HG02678 (cell line): ENCODE results near the gene ICOS.
A peak's percentile ranks its signal among the peaks of the same experiment; 100 is the strongest.
"Not testable (repeated sequence)": the region's sequence is repeated elsewhere in the genome, so short reads cannot be mapped to it uniquely, and the experiment has no call there.

Source experiments
- ATAC-seq: cut with Tn5 transposase; IDR thresholded peaks from one replicate; pipeline ENCODE4 v1.9.1; 2021; ENCODE audit warnings: mild to moderate bottlenecking, moderate library complexity; ENCODE audit not compliant: unreplicated experiment

Gene ICOS

DNA sequence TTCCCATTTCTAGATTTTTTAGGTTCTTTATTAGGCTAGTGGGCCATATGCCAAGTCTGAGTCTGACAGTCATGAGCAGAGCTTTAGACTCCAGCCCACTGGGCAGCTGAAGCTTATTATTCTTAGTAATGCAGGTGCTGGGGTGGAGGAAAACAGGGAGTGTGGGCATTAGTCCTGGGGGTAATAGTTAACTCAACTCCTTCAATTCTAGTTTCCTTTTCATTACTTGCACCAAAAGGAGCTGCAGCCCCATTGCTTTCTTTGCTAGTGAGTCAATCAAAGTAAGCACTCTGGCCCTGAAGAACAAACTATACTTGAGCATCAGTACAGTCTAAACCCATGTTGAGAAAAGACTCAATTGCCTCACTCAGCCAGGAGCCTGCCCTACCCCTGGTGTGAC is 35.5 kb downstream of the ICOS start:
- peak; percentile 68 for ATAC-seq

GRCh38 chr2:203973000-203973399 is 36.4 kb downstream of the ICOS start:
- peak; percentile 71 for ATAC-seq

GRCh38 chr2:203973676-203974075 is 37.1 kb downstream of the ICOS start:
- peak; percentile 47 for ATAC-seq

DNA sequence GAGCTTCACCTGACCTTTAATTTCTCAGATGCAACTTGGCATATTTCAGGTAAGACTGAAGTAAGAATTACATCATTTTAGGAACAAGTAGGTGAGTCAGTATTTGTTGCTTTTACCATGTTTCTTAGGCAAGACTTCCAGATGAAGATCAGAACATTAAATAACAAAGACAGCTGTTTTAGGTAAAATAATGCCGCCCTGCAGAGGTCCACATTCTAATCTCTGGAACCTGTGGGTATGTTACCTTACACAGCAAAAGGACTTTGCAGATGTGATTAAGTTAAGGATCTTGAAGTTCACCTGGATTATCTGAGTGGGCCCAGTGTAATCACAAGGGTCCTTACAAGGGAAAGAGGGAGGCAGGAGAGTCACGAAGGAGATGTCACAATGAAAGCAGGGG is 39.3 kb downstream of the ICOS start:
- ATAC-seq = no peak

DNA sequence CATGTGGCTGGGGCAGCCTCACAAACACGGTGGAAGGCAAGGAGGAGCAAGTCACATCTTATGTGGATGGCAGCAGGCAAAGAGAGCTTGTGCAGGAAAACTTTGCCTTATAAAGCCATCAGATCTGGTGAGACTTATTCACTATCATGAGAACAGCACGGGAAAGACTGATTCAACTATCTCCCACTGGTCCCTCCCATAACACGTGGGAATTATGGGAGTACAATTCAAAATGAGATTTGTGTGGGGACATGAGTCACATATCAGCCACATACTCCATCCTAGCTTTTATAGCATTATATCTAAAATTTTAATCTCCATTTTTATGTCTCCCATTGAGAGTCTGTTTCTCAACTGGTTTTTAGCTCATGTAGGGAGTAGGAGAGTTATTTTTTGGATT is 45.7 kb downstream of the ICOS start:
- no peak for ATAC-seq

DNA sequence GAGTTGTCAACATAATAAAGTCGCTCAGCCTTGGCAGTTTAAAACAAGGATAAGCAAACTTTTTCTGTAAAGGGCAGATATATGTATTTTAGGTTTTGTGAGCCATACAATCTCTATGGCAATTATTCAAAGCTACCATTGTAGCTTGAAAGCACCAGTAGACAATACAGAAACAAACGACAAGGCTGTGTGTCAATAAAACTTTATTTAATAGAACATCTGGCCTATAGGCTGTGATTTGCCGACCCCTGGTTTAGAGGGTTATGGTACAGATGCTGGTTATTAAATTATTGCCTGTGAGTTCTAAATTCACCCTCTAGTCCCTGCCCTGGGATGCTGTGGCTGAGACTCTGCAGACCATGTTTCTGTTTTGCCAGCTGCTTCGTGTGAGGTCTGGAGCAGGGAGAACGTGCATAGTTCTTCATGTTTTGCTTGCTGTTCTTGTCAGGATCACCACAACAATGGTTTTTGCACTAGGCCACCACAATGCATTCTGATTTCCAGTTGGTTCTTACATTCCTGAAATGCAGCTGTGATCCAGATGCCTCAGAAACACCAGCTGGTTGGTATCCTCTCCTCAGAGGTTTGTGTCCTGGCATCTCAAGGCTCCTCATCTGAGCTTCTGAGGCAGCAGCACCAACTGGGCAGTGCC is 46.6 kb downstream of the ICOS start:
- no peak for ATAC-seq

DNA sequence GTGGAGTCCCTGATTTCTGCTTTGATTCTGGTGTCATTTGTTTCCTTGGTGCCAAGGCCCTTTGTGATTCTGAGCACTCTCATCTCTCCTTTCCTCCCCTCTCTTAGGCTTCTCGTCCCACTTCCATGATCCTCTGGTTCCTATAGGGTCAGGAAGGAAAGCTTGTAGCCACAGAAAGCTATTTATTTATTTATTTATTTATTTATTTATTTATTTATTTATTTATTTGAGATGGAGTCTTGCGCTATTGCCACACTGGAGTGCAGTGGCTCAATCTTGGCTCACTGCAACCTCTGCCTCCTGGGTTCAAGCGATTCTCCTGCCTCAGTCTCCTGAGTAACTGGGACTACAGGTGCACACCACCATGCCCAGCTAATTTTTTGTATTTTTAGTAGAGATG is 49.4 kb downstream of the ICOS start:
- ATAC-seq = not testable (repeated sequence)

- no peak for ATAC-seq
Observed at GRCh38 chr2:203987959-203988358, 51.4 kb downstream of the ICOS start.

GRCh38 chr2:203988500-203989260 is 52.1 kb downstream of the ICOS start:
- ATAC-seq = no peak

DNA sequence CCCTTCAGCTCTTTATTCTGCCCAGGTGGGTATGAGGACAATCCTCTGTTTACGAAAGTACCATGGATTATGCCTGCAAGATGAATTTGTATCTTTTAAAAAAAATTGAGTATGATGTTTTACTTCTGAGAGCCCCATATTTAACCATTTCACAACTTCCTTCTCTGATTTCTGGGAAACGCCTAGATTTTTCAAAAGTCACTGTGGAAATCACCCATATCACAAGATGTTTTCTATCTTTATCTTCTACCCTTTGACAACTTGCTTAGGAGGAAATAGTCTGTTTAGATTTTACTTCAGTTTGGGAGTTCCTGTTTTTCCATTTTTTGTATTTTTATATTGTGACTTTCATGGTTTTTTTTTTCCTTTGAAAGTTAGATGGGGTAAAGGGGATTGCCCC is 53.0 kb downstream of the ICOS start:
- ATAC-seq = no peak

DNA sequence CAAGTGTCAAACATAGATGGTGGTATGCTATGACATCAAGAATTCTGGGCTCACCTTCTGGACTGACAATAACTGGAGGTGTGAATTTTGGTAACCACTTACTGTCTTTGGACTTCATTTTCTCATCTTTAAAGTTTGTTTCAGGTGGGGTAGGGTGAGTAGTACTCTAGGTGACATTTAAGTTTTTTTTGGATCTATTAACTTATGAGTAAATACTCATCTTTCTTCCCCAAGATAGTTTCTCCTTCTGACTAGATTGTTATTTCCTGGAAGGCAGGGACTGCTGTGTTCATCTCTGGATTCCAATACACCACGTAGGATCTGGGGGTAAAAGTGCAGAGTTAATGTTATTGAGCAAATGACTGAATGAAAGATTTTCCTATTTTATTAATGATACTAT is 55.9 kb downstream of the ICOS start:
- ATAC-seq = no peak

- ATAC-seq = no peak
Observed at GRCh38 chr2:203993011-203993410, 56.4 kb downstream of the ICOS start.

GRCh38 chr2:203993560-203993959 is 57.0 kb downstream of the ICOS start:
- ATAC-seq = no peak

- ATAC-seq = no peak
Observed at GRCh38 chr2:203994735-203995134, 58.2 kb downstream of the ICOS start.

GRCh38 chr2:203996692-203997091 is 60.1 kb downstream of the ICOS start:
- no peak for ATAC-seq

GRCh38 chr2:203997481-203997880 is 60.9 kb downstream of the ICOS start:
- ATAC-seq = peak; percentile 52

- no peak for ATAC-seq
Observed at GRCh38 chr2:203997980-203998809, 61.6 kb downstream of the ICOS start.

GRCh38 chr2:203999835-204000234 is 63.3 kb downstream of the ICOS start:
- no peak for ATAC-seq

GRCh38 chr2:204000446-204000845 is 63.9 kb downstream of the ICOS start:
- ATAC-seq = no peak

- ATAC-seq = no peak
Observed at GRCh38 chr2:204003276-204003990, 66.9 kb downstream of the ICOS start.

DNA sequence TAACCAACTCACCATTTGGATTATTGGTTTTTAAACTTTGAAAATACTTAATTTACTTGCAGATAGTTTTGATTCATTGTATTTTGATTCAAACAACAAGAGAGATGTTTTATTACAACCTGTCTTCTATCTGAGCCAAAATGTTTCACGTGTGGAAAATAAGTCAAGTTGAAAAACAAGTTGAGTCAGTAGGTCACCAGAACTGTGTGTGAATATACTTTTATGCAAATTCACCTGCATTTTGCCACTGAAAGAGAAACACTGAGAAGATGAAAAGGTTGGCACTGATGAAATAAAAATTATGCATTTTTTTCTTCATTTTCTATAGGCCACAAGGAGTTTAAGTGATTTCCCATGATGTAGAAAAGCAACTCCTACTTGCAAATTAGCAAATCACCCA is 68.3 kb downstream of the ICOS start:
- ATAC-seq = no peak
